ENCODE measurements around the gene TRPM2.

Gene TRPM2

GRCh38 chr21:44454747-44455523 lies 101.5 kb downstream of the TRPM2 start, which contains the start of gene LRRC3:
Gene LRRC3 (plus strand): TSS chr21:44455510. CDS start chr21:44456645, 1,135 bp downstream.
- Mint-ChIP-seq H3K36me3 (ENCODE audit: low read depth) (no peaks in the 10 kb centered on the region), H3K27me3 (ENCODE audit: low read depth) (peaks cover 30% of the 10 kb centered on the region), H3K9me3 (peaks cover 19% of the 10 kb centered on the region), H3K27ac (no peak within 1 kb of the TSS), H3K4me3 (peak within 1 kb of the TSS; percentile 78), H3K4me1 (ENCODE audit: low read depth) (peaks cover 2% of the 10 kb centered on the region)

GRCh38 chr21:44455524-44456213 lies 102.2 kb downstream of the TRPM2 start:
- Mint-ChIP-seq H3K4me1 (ENCODE audit: low read depth) (peaks cover 2% of the 10 kb centered on the region), H3K27ac (no peak overlapping the region), H3K4me3 (peak overlapping the region; percentile 78), H3K9me3 (peaks cover 19% of the 10 kb centered on the region), H3K36me3 (ENCODE audit: low read depth) (no peaks in the 10 kb centered on the region), H3K27me3 (ENCODE audit: low read depth) (peaks cover 27% of the 10 kb centered on the region)

DNA sequence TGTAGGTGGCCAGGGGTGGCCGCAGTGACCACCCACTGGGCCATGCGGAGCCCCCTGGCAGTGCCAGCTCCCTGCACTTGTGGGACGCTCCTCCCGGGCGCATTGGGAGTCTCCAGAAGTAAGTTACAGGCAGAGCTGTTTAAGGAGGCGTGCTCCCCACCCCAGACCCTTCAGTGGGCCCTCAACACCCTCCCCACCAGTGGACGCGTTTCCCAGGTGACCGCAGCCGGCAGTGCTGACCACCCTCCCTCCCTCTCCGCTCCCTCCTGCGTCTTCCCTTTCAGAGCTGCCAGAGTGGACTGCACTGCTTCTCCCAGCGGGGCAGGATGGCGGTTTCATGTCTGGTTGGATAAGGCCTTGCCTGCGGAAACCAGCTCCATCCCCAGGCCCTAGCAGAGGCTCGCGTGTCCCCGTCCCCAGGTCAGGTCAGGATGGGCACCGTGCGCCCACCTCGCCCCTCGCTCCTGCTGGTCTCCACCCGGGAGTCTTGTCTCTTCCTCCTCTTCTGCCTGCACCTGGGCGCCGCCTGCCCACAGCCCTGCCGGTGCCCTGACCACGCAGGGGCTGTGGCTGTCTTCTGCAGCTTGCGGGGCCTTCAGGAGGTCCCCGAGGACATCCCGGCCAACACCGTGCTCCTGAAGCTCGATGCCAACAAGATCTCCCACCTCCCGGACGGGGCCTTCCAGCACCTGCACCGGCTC lies 102.9 kb downstream of the TRPM2 start:
- Mint-ChIP-seq H3K9me3 (peaks cover 19% of the 10 kb centered on the region), H3K4me3 (peak overlapping the region; percentile 78), H3K27me3 (ENCODE audit: low read depth) (peaks cover 24% of the 10 kb centered on the region), H3K4me1 (ENCODE audit: low read depth) (peaks cover 2% of the 10 kb centered on the region), H3K27ac (no peak overlapping the region), H3K36me3 (ENCODE audit: low read depth) (no peaks in the 10 kb centered on the region)

- H3K4me1 Mint-ChIP-seq (ENCODE audit: low read depth) = peaks cover 2% of the 10 kb centered on the region
- H3K27me3 Mint-ChIP-seq (ENCODE audit: low read depth) = peaks cover 18% of the 10 kb centered on the region
- no peaks in the 10 kb centered on the region for H3K36me3 Mint-ChIP-seq (ENCODE audit: low read depth)
- no peak overlapping the region for H3K27ac Mint-ChIP-seq
- H3K4me3 Mint-ChIP-seq = peak overlapping the region; percentile 58
- H3K9me3 Mint-ChIP-seq = peaks cover 19% of the 10 kb centered on the region
These were observed 103.7 kb downstream of the TRPM2 start for GRCh38 chr21:44456915-44457736.

DNA sequence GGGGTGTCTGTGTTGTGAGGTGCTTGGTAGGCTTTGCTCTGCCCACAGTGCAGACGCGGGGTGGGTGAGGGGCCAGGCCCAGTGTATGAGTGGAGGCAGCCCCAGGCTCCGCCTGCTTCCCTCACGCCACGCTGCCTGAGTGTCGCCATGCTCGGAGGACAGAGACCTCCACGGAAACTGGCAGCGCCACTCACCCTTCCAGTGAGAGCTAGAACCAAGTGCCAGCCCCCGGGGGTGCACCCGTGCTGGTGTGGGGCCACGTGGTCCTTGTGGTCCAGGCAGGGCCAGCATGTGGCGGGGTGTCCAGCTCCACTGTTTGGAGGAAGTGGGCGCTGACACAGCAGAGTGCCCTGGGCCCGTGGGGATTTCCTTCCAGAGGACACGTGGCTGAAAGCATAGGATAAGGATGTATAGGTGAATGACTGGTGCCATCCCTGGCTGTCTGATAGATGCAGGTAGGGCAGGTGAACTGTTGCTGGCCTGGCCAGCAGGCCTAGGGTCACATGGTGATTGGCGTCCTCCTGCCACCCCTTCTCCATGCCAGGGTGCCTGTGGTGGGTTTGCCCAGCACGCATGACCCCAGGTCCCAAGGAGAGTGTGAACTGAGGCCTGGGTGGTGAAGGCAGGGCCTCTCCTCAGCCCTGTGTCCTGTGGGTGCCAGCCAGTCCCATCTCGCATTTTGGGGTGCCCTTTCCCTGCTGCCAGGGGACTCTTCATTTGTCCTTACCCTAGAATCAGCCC lies 105.7 kb downstream of the TRPM2 start:
- Mint-ChIP-seq H3K36me3 (ENCODE audit: low read depth) (no peaks in the 10 kb centered on the region), H3K4me1 (ENCODE audit: low read depth) (peaks cover 2% of the 10 kb centered on the region), H3K4me3 (no peak overlapping the region), H3K27ac (no peak overlapping the region), H3K27me3 (ENCODE audit: low read depth) (peaks cover 5% of the 10 kb centered on the region), H3K9me3 (peaks cover 6% of the 10 kb centered on the region)

DNA sequence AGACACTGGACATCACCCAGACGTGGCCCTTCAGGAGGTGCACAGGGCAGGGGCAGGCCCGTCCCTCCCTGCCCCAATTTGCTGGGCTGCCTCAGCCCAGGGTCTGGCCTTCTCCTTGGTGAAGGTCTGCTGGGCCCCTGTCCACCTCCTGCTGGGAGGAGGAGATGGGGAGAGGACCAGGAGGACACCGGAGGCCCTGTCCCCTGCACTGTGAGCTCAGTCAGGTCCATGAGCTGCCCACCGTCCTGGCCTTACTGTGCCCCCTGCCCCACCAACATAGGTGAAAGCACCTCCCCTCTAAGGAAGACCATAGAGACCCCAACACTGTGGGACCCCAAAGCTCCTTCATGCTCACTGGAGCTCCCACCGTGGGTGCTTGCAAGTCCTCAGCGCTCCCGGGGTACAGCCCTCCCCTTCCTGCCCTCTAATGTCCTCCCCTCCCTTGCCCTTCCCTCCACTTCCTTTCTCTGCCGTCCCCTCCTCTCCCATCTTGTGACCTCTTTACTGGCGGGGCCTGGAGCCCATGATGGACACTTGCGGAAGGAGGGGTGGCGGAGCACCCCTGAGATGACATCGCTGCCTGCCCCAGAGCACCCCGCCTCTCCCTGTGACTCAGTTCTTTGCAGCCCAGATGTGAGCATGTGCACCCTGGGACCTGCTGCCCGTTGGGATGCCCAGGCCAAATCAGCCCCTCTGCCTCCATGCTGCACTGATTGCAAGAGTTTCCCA lies 106.5 kb downstream of the TRPM2 start:
- Mint-ChIP-seq H3K4me1 (ENCODE audit: low read depth) (no peaks in the 10 kb centered on the region), H3K9me3 (no peaks in the 10 kb centered on the region), H3K4me3 (no peak overlapping the region), H3K27me3 (ENCODE audit: low read depth) (no peaks in the 10 kb centered on the region), H3K36me3 (ENCODE audit: low read depth) (no peaks in the 10 kb centered on the region), H3K27ac (no peak overlapping the region)

- no peaks in the 10 kb centered on the region for H3K27me3 Mint-ChIP-seq (ENCODE audit: low read depth)
- no peak overlapping the region for H3K27ac Mint-ChIP-seq
- no peaks in the 10 kb centered on the region for H3K36me3 Mint-ChIP-seq (ENCODE audit: low read depth)
- H3K4me3 Mint-ChIP-seq = no peak overlapping the region
- H3K9me3 Mint-ChIP-seq = no peaks in the 10 kb centered on the region
- H3K4me1 Mint-ChIP-seq (ENCODE audit: low read depth) = no peaks in the 10 kb centered on the region
These were observed 107.0 kb downstream of the TRPM2 start for GRCh38 chr21:44460441-44460755.

GRCh38 chr21:44461005-44461404 lies 107.6 kb downstream of the TRPM2 start:
- Mint-ChIP-seq H3K27me3 (ENCODE audit: low read depth) (no peaks in the 10 kb centered on the region), H3K27ac (no peak overlapping the region), H3K36me3 (ENCODE audit: low read depth) (no peaks in the 10 kb centered on the region), H3K4me1 (ENCODE audit: low read depth) (no peaks in the 10 kb centered on the region), H3K9me3 (no peaks in the 10 kb centered on the region), H3K4me3 (no peak overlapping the region)

DNA sequence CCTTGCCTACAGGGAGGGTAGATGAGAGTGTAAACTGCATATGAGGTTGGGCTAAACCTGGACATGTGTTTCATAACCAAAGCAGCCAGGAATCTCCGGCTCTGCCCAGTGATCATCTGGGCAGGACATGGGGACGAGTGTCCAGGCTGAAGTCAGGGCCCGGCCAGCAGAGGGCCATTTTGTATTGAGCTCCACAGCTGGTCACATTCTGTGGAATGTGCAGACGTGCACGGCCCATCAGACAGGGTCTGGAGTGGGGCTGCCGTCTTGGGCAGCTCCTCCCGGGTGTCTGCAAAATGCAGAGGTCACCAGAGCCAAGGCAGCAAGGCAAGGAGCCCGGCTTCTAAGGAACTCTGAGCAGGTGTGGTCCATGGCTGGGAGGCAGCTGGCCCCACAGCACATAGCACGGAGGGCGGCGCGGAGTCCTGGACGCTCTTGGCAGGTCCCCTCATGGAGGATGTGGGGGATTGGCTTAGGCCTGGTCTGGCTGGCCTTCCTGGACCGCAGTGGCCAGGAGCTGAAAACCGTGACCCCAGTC lies 108.1 kb downstream of the TRPM2 start:
- Mint-ChIP-seq H3K9me3 (no peaks in the 10 kb centered on the region), H3K27ac (no peak overlapping the region), H3K4me3 (no peak overlapping the region), H3K4me1 (ENCODE audit: low read depth) (no peaks in the 10 kb centered on the region), H3K36me3 (ENCODE audit: low read depth) (no peaks in the 10 kb centered on the region), H3K27me3 (ENCODE audit: low read depth) (no peaks in the 10 kb centered on the region)

GRCh38 chr21:44462086-44462833 lies 108.8 kb downstream of the TRPM2 start:
- H3K36me3 Mint-ChIP-seq (ENCODE audit: low read depth) = no peaks in the 10 kb centered on the region
- H3K4me3 Mint-ChIP-seq = no peak overlapping the region

DNA sequence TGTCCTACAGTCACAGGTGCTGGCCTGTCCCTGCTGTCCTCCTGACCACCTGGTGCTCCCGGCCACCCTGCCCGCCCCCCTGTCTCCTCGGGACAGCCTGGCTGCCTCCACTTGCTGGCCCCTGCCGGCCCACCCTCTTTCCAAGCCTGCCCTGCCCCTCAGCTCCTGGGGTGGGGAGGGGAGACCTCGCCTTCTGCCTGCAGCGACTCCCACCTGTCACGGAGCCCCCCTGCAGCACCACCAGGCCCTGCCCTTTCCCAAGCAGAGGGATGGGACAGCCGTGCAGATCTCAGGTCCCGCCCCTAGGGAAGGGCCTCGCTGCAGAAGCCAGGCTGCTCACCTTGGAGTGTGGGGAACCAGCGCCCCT lies 109.4 kb downstream of the TRPM2 start:
- no peak overlapping the region for H3K4me3 Mint-ChIP-seq
- H3K27me3 Mint-ChIP-seq (ENCODE audit: low read depth) = no peaks in the 10 kb centered on the region

More at GRCh38 chr21:44462086-44462833, 108.8 kb downstream of the TRPM2 start:
- H3K9me3 Mint-ChIP-seq = no peaks in the 10 kb centered on the region
- no peaks in the 10 kb centered on the region for H3K27me3 Mint-ChIP-seq (ENCODE audit: low read depth)
- H3K27ac Mint-ChIP-seq = no peak overlapping the region
- H3K4me1 Mint-ChIP-seq (ENCODE audit: low read depth) = no peaks in the 10 kb centered on the region

DNA sequence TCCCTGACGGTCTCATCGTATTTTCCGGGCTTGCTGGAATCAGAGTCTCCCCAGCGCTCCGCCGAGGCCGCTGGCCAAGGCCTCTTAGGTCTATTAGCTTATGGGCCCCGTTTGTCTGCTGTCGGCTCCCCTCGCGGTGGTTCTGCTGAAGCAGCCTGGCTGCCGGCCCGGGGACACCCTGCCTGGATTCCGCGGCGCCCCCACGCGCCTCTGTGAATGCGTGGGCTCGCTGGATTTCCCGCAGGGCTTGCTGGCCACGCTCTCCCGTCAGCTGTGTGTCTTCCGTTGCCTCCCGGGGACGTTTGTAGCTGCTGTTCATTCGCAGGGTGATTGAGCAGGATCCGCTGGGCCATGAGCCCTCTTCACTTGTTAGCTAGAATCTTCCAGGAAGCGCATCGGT lies 110.3 kb downstream of the TRPM2 start:
- H3K27me3 Mint-ChIP-seq (ENCODE audit: low read depth) = no peaks in the 10 kb centered on the region
- no peaks in the 10 kb centered on the region for H3K9me3 Mint-ChIP-seq
- no peaks in the 10 kb centered on the region for H3K4me1 Mint-ChIP-seq (ENCODE audit: low read depth)
- H3K4me3 Mint-ChIP-seq = no peak overlapping the region
- no peak overlapping the region for H3K27ac Mint-ChIP-seq
- H3K36me3 Mint-ChIP-seq (ENCODE audit: low read depth) = no peaks in the 10 kb centered on the region

More for the DNA sequence above, 109.4 kb downstream of the TRPM2 start:
- H3K9me3 Mint-ChIP-seq = no peaks in the 10 kb centered on the region
- H3K36me3 Mint-ChIP-seq (ENCODE audit: low read depth) = no peaks in the 10 kb centered on the region
- no peaks in the 10 kb centered on the region for H3K4me1 Mint-ChIP-seq (ENCODE audit: low read depth)
- H3K27ac Mint-ChIP-seq = no peak overlapping the region

Data from T-helper 1 cell treated with Interleukin-12 subunit alpha and Interleukin-12 subunit beta and Interleukin-4 antibody, amounts not matched to agents 30 μg/mL and 1 μg/mL, for 36 hours (primary cell).